ENCODE data around the gene C16orf87.
"Not testable (repeated sequence)": the region's sequence is repeated elsewhere in the genome, so short reads cannot be mapped to it uniquely, and the experiment has no call there.

Gene C16orf87

DNA sequence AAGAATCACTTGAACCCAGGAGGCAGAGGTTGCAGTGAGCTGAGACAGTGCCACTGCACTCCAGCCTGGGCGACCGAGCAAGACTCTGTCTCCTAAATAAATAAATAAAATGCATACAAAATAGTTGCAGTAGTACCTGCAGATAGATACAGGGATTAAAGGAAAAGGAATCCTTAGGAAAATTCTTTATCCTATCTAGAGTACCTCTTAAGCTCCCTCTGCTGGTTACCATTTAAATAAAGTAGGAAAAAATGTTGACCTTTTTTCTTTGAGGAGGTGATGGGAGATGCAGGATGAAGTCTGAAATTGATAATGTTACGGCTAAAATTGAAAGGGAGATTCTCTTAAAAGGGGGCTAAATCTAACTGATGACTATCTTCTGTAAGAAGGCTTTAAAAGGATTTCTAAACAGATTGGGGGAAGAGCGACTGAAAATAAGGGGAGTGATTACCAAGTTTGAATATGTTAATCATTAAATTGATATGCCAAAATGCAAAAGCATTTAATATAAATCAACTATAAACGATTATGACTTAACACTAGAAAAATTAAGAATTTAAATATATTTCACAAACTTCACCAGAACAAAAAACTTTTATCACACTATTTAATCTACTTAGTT is 29.4 kb downstream of the C16orf87 start:
- in situ Hi-C loops (cut with HindIII; ENCODE audit: low sequenced_read_pairs), result no loop called here

- in situ Hi-C loops (cut with HindIII; ENCODE audit: low sequenced_read_pairs), result no loop called here
Measured at GRCh38 chr16:46800494-46800893, 30.5 kb downstream of the C16orf87 start.

GRCh38 chr16:46797501-46797900 is 33.5 kb downstream of the C16orf87 start:
- in situ Hi-C loops (cut with HindIII; ENCODE audit: low sequenced_read_pairs), result no loop called here

DNA sequence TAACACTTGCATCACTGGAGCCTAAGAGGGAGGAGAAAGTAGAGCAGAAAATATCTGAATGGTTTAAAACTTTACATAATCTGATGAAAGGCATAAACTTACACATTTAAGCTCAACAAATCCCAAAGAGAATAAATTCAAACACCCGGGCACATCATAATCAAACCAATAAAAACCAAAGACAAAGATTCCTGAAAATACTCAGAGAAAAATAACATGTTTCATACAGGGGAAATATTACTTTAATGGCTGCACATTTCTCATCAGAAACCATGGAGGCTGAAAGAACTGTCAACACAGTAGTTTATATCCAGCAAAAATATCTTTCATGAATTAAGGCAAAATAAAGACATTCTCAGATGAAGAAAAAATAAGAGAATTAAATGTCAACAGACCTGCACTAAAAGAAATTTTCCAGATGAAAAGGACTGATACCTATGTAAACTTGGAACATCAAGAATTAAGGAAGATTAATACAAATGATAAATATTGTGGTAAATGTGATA is 34.2 kb downstream of the C16orf87 start:
- in situ Hi-C loops (cut with HindIII; ENCODE audit: low sequenced_read_pairs), result no loop called here

DNA sequence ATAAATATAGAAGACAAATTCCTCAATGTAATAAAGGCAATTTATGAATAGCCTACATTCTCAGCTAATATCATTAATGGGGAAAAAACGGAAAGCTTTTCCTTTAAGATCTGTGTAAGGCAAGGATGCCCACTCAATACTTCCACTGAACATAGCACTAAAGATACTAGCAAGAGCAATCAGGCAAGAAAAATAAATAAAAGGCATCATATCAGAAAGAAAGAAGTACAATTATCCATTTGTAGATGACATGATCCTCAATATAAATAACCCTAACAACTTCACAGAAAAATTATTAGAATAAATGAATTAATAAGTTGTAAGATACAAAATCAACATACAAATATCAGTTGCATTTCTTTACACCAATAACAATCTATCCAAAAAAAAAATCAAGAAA is 37.1 kb downstream of the C16orf87 start:
- in situ Hi-C loops (cut with HindIII; ENCODE audit: low sequenced_read_pairs), result no loop called here

- in situ Hi-C loops (cut with HindIII; ENCODE audit: low sequenced_read_pairs), result no loop called here
Measured at GRCh38 chr16:46790599-46791270, 40.2 kb downstream of the C16orf87 start.

DNA sequence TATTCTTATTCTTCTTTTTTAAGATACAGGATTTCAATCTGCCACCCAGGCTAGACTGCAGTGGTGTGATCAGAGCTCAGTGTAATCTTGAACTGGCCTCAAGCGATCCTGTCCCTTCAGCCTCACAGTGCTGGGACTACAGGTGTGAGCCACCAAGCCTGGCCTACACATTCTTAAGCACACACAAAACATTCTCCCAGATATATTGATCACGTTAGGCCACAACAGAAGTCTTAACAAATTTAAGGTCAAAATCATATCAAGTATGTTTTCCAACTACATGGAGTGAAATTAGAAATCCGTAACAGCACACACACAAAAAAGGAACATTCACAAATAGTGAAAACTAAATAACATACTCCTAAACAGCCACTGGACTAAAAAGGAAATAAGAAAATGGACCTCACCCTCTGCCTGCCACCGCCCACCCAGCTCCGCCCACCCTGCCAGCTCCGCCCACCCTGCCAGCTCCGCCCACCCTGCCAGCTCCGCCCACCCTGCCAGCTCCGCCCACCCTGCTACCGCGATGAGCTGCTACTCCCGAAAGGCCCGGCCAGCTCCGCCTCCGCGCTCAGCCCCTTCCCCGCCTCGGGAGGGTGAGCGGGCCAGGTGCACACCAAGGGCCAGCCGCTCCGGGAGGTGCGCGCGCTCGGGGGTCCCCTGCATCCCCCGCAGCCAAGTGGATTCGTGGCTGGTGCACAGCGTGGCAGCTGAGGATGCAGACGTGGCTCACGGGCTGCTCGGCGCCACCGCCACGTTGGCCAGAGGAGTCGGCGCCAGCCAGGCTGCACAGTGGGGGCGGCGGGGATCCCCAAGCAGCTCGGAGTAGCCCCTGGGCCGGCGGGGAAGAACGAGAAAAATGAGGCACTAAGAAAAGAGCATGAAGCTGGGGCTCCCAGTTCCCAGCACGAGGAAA is 41.2 kb downstream of the C16orf87 start:
- in situ Hi-C loops (cut with HindIII; ENCODE audit: low sequenced_read_pairs), result no loop called here

DNA sequence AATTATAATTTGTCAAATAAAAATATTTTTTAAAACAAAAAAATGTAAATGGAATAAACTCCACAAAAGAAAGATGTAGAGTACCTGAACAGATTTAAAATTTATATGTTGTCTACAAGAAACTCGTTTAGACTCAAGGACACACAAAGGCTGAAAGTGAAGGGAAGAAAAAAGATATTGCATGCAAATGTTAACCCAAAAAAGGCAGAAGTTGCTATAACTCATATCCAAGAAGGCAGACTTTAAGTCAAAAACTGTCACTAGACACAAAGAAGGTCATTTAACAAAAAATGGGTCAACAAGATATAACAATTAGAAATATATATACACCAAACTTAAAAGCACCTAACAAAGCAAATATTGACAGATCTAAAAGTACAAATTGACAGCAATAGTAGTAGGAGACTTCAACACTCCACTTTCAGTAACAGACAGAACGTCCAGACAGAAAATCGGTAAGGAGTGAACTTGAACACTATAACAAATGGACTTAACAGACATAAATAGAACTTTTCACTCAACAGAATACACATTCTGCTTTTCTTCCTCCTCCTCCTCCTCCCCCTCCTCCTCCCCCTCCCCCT is 42.0 kb downstream of the C16orf87 start:
- in situ Hi-C loops (cut with HindIII; ENCODE audit: low sequenced_read_pairs), result no loop called here

DNA sequence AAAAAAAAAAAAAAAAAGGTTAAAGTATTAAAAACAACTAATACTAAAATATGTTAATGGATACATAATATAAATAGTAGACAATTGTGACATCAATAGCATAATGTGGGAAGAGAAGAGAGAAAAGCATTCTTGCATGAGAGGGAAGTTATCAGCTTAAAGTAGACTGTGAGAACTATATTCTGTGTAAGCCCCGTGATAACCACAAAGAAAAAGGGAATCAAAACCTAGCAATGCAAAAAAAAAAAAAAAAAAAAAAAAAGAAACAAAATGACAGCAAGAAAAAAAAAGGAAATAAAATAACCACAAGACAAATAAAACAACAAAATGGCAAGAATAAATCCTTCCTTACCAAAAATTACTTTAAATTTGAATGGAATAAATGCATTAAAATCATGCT is 43.1 kb downstream of the C16orf87 start:
- in situ Hi-C loops (cut with HindIII; ENCODE audit: low sequenced_read_pairs), result no loop called here

DNA sequence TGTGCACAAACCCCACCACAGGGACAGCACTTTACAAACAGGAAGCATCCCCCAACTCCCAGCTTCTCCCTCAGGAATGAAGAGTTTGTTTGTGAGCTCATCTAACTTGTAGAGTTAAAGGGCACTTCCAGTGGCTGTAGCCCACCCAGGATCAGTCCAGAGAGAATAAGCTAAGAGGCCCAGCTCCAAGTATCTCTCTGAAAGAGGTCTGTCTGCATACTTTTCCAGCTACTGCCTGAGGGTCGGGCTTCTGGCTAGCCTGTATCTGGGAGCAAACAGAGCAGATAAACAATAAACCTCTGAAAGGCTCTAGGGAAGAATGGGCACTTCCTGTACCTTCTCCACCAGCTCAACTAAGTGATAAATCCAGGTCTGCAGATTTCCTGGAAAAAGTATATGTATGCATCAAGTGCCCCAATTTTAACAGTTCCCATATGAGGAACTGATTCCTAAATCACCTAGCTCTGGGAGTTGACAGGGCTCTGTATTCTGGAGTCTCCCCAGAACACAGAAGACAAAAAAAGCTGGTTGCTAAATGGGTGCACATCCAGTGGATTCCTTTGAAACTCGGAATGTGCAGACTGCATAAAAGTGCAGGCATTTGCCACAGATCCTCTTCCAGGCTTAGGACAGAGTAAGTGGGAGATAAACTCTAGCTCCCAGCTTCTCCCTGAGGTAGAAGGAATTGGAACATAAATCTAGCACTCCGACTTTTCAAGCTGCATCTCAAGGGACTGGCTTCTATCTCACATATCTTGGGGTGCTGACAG is 45.7 kb downstream of the C16orf87 start:
- in situ Hi-C loops (cut with HindIII; ENCODE audit: low sequenced_read_pairs), result no loop called here

DNA sequence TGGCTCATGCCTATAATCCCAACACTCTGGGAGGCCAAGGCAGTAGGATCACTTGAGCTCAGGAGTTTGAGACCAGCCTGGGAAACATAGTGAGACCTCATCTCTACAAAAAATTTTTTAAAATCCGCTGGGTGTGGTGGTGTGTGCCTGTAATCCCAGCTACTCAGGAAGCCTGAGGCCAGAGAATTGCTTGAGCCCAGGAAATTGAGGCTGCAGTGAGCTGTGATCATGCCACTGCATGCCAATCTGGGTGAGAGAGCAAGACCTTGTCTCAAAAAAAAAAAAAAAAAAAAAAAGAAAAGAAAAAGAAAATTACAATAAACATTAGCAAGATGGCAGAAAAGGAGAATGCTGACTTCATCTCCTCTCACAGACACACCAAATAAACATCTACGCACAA is 46.4 kb downstream of the C16orf87 start:
- in situ Hi-C loops (cut with HindIII; ENCODE audit: low sequenced_read_pairs), result not testable (repeated sequence)

GRCh38 chr16:46783800-46784199 is 47.2 kb downstream of the C16orf87 start:
- in situ Hi-C loops (cut with HindIII; ENCODE audit: low sequenced_read_pairs), result no loop called here

DNA sequence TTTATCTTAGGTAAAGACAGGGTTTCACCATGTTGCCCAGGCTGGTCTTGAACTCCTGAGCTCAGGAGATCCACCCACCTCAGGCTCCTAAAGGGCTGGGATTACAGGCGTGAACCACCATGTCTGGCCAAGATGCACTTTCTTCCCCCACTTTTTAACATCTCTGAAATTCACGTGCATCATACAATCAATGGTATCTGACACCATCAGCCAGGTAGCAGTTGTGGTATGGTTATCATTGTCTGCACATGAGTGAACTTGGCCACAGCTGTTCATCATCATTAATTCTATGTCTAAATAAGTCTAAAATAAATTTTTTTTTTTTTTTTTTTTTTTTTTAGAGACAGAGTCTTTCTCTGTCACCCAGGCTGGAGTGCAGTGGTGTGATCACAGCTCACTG is 48.7 kb downstream of the C16orf87 start:
- in situ Hi-C loops (cut with HindIII; ENCODE audit: low sequenced_read_pairs), result no loop called here

GRCh38 chr16:46777804-46778203 is 53.2 kb downstream of the C16orf87 start:
- in situ Hi-C loops (cut with HindIII; ENCODE audit: low sequenced_read_pairs), result no loop called here

- in situ Hi-C loops (cut with HindIII; ENCODE audit: low sequenced_read_pairs), result no loop called here
Measured at GRCh38 chr16:46775214-46775613, 55.8 kb downstream of the C16orf87 start.

DNA sequence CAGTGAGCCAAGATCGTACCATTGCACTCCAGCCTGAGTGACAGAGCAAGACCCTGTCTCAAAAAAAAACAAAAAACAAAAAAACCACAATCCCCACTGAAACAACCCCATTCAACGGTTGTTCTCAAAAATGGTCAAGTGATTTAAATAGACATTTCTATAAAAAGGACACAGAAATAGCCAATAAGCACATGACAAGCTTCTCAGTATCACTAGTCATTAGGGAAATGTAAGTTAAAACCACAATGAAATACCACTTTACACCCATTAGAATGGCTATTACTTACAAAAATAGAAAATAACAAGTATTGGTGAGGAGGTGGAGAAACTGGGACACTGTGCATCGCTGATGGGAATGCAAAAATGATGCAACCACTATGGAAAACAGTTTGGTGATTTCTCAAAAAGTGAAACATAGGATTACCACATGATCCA is 56.2 kb downstream of the C16orf87 start:
- in situ Hi-C loops (cut with HindIII; ENCODE audit: low sequenced_read_pairs), result no loop called here

DNA sequence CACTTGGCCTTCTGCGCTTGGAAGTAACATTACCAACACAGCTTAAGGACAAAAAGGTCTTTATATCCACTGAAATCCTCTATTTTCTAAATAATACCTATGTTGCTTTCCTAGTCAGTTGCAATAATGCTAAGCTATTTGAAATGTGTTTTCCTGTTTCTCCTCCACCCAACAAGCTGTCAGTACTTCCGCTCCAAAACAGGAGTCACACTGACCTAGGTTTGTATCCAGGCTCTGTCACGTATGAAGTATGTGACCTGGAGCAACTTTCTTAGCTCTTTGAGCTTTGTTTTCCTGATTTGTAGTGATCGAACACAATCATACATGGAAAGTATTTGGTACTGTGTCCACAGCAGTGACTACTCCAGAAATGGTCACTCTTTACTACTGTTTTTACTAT is 58.5 kb downstream of the C16orf87 start:
- in situ Hi-C loops (cut with HindIII; ENCODE audit: low sequenced_read_pairs), result no loop called here

DNA sequence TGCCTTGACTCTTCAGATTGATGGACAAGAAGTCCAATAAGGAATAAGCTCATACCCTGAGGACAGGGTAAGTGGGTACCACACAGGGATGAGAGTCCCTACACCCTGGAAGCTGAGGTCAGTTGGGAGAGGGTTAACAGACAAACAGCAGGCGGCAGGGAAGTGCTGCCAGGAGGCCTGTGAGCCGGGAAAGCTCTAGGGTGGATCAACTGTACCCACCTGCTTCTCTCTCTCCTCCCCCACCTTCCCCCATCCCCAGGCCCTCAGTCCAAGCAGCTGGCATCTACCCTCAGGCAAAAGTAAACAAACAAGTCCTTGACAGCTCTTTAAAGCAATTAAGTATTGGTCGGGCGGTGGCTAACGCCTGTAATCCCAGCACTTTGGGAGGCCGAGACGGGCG is 62.2 kb downstream of the C16orf87 start:
- in situ Hi-C loops (cut with HindIII; ENCODE audit: low sequenced_read_pairs), result no loop called here

GRCh38 chr16:46765050-46765449 is 65.9 kb downstream of the C16orf87 start:
- in situ Hi-C loops (cut with HindIII; ENCODE audit: low sequenced_read_pairs), result no loop called here

GRCh38 chr16:46763147-46763546 is 67.8 kb downstream of the C16orf87 start:
- in situ Hi-C loops (cut with HindIII; ENCODE audit: low sequenced_read_pairs), result no loop called here

Data from DLD1 (cell line).